Measurements from ENCODE around the gene MORN1.

MORN1 gene

DNA sequence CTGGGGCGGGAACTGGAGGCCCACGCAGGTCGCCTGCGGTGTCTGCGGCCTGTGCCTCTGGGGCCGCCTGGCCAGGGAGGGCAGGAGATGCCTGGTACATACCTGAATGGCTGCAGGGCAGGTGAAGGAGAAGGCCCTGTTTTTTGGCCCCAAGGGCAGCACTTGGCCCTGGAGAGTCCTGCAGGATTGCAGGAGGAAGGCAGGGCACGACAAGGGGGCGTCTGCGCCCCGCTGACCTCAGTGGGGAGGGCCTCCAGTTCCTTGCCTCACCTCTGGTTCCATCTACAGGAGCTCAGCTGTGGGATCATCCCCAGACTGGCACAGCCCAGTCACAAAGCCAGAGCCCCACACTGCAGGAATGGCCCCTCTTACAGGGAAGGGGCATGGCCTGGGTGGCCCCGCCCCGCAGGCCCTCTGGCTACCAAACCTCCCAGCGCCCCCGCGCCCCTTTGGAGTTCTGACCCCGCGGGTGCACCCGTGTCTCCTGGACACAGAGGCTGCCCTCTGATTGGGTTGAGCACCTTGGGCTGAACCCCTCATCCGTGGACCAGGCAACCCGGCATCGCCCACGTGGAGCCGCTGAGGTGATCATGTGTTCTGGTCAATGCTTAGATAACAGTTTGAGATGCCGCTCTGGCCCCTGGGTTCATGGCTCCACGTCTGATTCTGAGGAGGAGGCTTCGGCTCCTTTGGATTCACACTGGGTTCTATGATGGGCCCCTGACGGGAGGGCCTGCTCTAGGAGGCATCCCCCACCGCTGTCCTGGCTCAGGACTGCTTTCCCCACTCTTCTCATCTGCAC is 22.3 kb upstream of the MORN1 start:
- peak; percentile 22 to 48 for DNase-seq (ENCODE audit: low read depth in 1 of 2, low spot score in 1 of 2)

DNA sequence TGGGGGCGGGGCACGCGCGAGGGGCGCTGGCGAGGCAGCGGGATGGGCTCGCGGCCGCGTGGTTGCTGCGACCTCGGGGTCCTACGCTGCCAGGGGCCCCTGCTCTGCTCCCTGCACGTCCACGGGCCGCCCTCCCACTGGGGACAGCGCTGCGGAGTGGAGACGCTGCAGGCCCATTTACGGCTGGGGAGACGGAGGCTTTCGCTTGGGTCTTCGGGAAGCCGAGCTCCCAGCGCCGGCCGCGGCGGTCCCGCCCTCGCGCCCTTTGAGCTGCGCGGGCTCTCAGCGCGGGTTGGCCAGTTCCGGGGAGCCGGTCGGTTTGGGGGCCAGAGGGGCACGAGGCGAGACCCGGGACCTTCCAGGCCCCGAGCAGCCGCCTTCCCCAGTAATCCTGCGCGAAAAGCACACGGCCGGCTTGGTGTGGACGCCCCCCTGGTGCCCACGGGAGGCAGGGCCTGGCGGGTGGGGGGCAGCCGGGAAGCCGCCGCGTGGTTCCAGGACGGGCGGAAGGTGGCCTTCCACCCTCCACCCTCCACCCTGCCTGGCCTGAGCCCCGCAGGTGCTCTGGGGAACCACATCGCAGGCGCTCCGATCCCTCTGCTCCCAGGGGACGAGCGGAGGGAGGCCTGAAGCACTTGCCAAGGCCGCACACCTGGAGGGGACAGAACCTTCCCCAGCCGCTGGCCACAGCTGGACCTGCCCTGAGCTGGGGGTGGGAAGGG is 21.6 kb upstream of the MORN1 start:
- H3K27me3 ChIP-seq (ENCODE audit: insufficient read depth, poor library complexity, severe bottlenecking) = peaks cover 26% of the 10 kb centered on the region
- peak overlapping the region; percentile 77 for H3K4me3 ChIP-seq (replicated peaks; ENCODE audit: insufficient read depth, low read length)
- TF ChIP-seq GABPA (IDR thresholded peaks at IDR 0.05; ENCODE audit: low read depth) (no peak; the same call in 1 of the 2 replicates), SPI1 (IDR thresholded peaks at IDR 0.05; ENCODE audit: borderline replicate concordance, low read depth) (no peak), POLR2AphosphoS5 (IDR thresholded peaks at IDR 0.05; ENCODE audit: low read depth) (peak; percentile 46; the same call in 1 of the 2 replicates)
- TF ChIP-seq, protein P1, sequence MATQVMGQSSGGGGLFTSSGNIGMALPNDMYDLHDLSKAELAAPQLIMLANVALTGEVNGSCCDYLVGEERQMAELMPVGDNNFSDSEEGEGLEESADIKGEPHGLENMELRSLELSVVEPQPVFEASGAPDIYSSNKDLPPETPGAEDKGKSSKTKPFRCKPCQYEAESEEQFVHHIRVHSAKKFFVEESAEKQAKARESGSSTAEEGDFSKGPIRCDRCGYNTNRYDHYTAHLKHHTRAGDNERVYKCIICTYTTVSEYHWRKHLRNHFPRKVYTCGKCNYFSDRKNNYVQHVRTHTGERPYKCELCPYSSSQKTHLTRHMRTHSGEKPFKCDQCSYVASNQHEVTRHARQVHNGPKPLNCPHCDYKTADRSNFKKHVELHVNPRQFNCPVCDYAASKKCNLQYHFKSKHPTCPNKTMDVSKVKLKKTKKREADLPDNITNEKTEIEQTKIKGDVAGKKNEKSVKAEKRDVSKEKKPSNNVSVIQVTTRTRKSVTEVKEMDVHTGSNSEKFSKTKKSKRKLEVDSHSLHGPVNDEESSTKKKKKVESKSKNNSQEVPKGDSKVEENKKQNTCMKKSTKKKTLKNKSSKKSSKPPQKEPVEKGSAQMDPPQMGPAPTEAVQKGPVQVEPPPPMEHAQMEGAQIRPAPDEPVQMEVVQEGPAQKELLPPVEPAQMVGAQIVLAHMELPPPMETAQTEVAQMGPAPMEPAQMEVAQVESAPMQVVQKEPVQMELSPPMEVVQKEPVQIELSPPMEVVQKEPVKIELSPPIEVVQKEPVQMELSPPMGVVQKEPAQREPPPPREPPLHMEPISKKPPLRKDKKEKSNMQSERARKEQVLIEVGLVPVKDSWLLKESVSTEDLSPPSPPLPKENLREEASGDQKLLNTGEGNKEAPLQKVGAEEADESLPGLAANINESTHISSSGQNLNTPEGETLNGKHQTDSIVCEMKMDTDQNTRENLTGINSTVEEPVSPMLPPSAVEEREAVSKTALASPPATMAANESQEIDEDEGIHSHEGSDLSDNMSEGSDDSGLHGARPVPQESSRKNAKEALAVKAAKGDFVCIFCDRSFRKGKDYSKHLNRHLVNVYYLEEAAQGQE (IDR thresholded peaks at IDR 0.05; ENCODE audit: insufficient replicate concordance, low read depth) = no peak
- TF ChIP-seq, protein P2, sequence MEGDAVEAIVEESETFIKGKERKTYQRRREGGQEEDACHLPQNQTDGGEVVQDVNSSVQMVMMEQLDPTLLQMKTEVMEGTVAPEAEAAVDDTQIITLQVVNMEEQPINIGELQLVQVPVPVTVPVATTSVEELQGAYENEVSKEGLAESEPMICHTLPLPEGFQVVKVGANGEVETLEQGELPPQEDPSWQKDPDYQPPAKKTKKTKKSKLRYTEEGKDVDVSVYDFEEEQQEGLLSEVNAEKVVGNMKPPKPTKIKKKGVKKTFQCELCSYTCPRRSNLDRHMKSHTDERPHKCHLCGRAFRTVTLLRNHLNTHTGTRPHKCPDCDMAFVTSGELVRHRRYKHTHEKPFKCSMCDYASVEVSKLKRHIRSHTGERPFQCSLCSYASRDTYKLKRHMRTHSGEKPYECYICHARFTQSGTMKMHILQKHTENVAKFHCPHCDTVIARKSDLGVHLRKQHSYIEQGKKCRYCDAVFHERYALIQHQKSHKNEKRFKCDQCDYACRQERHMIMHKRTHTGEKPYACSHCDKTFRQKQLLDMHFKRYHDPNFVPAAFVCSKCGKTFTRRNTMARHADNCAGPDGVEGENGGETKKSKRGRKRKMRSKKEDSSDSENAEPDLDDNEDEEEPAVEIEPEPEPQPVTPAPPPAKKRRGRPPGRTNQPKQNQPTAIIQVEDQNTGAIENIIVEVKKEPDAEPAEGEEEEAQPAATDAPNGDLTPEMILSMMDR (IDR thresholded peaks at IDR 0.05; ENCODE audit: insufficient read depth, low read length) = no peak
- DNase-seq (ENCODE audit: low read depth in 1 of 2, low spot score in 1 of 2) = peak; percentile 30 to 57
- peak overlapping the region; percentile 88 for H3K27ac ChIP-seq (replicated peaks)

More for the DNA sequence above, 22.3 kb upstream of the MORN1 start:
- TF ChIP-seq, protein P1 (IDR thresholded peaks at IDR 0.05; ENCODE audit: insufficient replicate concordance, low read depth) = no peak
- no peak for TF ChIP-seq GABPA (IDR thresholded peaks at IDR 0.05; ENCODE audit: low read depth)
- TF ChIP-seq POLR2AphosphoS5 (IDR thresholded peaks at IDR 0.05; ENCODE audit: low read depth) = no peak; the same call in 1 of the 2 replicates
- TF ChIP-seq, protein P2 (IDR thresholded peaks at IDR 0.05; ENCODE audit: insufficient read depth, low read length) = no peak
- no peak for TF ChIP-seq SPI1 (IDR thresholded peaks at IDR 0.05; ENCODE audit: borderline replicate concordance, low read depth)
- Histone ChIP-seq H3K27me3 (ENCODE audit: insufficient read depth, poor library complexity, severe bottlenecking) (peaks cover 32% of the 10 kb centered on the region), H3K27ac (replicated peaks) (peak overlapping the region; percentile 88), H3K4me3 (replicated peaks; ENCODE audit: insufficient read depth, low read length) (peak overlapping the region; percentile 77)

DNA sequence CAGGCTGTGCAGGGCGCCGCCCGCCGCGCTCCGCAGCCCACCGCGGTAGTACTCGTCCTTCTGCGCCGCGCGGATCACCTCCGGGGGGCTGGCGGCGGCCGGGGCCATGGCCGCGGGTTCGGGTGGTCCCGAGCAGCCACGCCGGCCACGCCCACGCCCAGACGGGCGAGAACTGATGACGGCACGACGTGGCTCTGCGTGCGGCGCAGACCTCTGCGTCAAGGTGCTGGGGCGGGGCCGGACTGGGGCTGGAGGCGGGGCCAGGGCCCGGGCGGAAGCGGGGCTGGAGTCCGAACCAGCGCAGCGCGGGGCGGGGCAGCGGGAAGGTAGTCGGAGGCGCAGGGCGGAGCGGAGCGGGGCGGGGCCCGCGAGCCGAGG is 21.0 kb upstream of the MORN1 start, which contains the start of gene PEX10:
Gene PEX10, minus strand, starts transcription at position 170 of the 378 bp plus-strand sequence. Its CDS starts 62 bp downstream, at position 108.
- Histone ChIP-seq H3K4me3 (replicated peaks; ENCODE audit: insufficient read depth, low read length) (peak within 1 kb of the TSS; percentile 97), H3K27me3 (ENCODE audit: insufficient read depth, poor library complexity, severe bottlenecking) (peaks cover 21% of the 10 kb centered on the region), H3K27ac (replicated peaks) (peak within 1 kb of the TSS; percentile 88)
- peak; percentile 30; the same call in 1 of the 2 replicates for TF ChIP-seq SPI1 (IDR thresholded peaks at IDR 0.05; ENCODE audit: borderline replicate concordance, low read depth)
- TF ChIP-seq POLR2AphosphoS5 (IDR thresholded peaks at IDR 0.05; ENCODE audit: low read depth) = peak; percentile 15; the same call in 1 of the 2 replicates
- TF ChIP-seq, protein P1 (IDR thresholded peaks at IDR 0.05; ENCODE audit: insufficient replicate concordance, low read depth) = no peak
- DNase-seq (ENCODE audit: low read depth in 1 of 2, low spot score in 1 of 2) = peak; percentile 93 to 97

Measured in HL-60 (cell line).